HK-2 (cell line): ENCODE results near the gene STAU1.
"Not testable (repeated sequence)": the region's sequence is repeated elsewhere in the genome, so short reads cannot be mapped to it uniquely, and the experiment has no call there.

Experiments used
- DNase-seq: peaks from one replicate; pipeline ENCODE4 v3.0.0-alpha.2; 2018; ENCODE audit not compliant: unreplicated experiment

The STAU1 gene

DNA sequence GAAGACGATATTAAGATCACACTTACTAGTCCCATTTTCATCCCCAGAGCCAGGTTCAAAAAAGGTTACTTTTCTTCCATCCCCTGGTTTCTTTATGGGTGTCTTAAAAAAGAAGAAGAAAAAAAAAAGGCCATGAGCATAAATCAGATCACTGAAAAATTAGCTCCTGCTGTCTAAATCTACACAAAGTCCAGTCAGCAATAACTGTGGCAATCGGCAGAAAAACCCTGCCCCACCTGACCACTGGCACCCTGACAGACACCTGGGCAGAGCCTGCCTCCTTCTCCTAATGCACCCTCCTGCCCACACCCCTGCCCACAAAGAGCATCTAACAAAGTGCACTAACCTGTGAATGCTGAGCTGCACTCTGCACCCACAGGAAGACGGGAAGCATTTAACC, 69.8 kb downstream of the STAU1 start:
- DNase-seq: no peak

DNA sequence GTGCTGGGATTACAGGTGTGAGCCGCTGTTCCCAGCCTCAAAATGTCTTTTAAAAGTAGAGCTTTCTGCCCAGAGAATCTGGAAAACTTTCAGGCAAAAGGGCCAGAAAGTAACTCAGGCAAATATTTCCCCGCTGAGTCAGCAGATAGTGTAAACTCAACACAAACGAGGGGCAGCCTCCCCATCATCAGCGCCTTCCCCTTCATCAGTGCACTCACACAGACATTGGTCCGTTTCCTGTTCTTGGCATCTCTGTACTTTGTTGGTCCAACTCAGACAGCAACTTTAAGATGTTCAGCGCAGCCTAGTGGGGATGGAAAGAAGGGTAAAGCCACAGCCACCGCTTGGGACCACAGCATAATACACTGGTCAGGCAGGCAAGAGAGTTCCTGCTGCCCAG, 72.6 kb downstream of the STAU1 start:
- DNase-seq: no peak

DNA sequence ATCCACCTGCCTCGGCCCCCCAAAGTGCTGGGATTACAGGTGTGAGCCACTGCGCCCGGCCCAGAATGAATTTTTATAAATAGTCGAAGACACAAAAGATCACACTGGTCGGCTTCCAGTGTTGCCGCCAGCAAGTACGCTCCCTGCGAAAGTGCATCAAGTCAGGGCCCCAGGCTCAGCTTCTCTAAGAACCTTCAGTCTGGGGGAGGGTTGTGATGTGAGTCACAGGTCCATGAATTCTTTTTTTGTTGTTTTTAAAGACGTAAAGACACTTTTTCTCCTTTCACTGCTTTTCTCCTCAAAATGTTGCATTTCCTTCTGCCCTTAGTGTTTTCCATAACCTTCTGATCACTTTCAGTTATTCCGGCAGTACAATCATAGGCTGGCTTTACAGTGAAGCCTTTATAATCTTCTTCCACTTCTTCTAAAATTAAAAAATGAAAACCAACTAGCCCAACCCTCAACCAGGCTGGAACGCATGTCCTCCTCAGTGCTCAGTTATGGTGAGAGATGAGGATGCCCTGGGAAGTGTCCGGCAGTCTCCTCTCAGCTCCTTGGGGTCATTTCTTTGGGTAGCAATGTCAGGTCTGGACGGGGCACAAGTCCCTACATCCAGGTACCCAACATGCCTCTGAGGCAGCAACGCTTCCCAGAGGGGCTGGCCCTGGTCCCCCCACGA, 75.4 kb downstream of the STAU1 start:
- no peak for DNase-seq

DNA sequence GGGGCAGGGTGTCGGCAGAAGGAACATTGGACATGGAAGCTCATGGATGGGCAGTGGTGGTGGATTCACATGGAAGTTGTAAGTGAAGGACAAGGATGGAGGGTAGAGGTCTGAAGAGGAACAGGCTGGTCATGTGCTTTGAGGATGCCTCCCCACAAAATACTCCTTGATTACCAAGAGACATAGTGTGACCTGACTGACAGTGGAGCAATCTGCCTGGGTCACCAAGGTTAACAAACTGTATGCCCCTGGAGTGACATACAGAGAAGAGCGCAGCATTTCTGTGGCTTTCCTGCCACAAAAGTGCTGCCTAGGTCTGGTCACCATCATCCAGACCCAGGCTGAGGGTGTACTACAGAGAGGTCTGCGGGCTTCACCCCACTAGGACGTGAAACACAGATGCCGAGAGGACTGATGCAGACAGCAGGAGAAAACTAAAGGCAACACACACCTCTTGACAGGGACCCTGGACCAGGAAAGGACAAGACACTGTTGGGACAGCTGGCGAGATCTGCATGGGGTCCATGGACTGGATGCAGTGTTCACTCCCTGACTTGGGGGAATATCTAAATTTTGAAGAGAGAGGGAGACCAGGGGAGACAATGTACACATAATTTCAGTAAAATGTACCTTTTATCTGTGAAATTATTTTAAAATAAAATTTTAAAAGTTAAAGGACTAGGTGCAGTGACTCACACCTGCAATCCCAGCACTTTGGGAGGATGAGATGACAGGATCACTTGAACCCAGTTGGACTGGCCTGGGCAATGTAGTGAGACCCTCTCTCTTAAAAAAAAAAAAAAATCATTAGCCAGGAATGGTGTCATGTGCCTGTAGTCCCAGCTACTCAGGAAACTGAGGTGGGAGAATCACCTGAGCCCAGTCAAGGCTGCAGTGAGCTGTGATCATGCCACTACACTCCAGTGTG, 77.1 kb downstream of the STAU1 start:
- no peak for DNase-seq

DNA sequence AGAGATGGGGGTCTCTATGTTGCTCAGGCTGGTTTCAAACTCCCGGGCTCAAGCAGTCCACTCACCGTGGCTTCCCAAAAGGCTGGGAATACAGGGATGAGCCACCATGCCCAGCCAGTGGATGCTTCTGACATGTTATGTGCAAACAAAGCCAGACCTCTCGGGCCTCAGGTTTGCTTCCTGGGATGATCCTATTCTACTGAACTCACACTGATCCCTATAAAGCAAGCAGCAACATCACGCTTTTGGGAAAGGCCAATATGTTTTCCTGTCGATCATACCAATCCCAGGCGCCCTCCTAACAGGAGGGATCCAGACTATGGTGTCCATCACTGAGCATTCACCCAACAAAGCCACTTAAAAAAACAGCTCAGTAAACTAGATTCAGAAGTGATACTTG, 81.8 kb downstream of the STAU1 start:
- no peak for DNase-seq

DNA sequence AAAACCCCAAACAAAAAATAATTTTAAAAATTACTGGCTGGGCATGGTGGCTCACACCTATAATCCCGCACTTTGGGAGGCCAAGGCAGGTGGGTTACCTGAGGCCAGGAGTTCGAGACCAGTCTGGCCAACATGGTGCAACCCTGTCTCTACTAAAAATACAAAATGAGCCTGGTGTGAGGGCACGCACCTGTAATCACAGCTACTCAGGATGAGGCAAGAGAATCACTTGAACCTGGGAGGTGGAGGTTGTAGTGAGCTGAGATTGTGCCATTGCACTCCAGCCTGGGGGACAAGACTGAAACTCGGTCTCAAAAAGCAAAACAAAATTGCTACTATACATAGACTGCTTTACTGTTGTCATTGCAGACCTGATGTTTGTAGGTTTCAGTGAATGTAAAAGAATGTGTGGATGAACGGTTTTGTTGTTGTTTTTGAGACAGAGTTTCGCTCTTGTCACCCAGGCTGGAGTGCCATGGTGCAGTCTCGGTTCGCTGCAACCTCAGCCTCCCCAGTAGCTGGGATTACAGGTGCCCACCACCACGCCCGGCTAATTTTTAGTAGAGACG, 83.1 kb downstream of the STAU1 start:
- not testable (repeated sequence) for DNase-seq

DNA sequence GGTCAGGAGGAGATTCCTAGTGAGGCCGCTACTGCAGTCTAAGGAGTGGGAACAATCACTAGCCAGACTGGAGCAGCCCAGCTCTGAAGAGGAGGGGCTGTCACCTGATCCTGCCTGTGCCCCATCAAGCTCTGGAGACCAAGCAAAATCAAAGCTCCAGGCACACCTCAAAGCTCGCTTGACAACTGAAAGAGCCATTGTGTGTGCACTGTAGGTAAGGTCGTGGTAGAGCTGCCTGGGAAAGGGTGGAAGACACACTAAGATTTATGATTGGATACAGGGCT, 83.8 kb downstream of the STAU1 start:
- no peak for DNase-seq

DNA sequence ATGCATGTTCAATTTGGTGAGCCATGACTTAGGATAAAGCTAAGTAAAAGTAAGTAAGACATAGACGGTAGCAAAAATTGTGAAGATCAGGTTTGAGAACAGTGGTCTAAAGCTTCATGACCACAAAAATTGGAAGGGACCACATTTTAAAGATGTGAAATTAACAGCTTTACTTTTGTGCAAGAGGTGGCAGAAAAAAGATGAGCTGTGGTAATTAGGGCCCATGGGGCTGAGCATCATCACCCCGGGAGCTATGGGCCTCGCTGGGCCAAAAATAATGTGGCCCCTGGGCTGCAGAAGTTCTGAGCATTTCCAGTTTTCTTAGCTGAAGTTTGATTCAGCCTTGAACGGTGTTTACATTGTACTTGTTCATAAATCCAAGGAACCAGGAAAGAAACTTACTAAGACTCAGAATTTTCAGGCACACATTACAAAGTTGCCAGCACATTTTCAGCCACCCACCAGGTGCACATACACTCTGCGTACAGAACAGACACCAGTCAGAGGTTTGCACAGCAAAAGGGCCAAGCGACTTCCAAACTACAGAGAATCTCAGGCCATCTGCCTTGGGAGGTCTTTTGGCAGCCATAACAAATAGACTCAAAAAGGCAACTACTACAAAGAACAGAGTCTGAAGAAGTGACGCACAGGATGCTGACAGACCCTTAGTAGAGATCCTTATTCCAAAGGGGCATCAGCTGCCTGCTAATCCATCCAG, 84.3 kb downstream of the STAU1 start:
- no peak for DNase-seq

DNA sequence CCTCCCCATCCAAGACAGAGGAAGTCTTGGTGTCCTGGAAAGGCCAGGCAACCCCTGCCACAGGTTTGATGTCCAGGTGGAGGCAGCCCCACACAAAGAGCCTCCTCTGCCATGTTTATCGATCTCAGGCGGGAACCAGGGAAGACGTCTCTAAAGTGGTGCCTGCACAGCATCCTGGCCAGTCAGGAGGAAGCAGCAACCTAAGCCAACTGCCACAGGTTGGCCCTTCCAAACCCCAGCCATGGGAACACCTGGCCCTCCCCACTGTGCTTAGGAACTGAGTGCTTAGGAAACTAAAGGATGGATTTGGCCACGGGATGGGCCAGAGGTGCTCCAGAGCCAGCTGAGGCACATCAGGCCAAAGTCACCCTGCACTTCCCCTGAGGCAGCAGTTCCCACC, 85.1 kb downstream of the STAU1 start:
- no peak for DNase-seq

DNA sequence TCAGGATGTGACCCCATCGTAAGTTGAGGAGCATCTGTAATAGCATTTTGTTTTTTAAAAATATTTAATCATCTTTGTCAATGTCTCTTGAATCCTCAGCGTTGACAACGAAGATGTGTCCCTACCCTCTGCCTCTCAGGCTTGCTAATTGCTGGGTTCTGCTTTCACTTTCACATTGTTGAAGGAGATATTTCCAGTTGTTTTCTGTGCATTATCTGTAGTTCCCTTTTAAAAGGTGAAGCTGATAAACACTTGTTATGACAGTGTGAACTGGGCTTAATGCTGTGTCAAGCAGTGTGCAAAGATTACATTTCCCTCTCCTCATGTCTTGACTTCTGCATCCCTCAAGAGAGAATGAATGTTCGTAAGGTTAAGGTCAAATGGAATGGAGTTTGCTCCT, 87.2 kb downstream of the STAU1 start:
- no peak for DNase-seq

DNA sequence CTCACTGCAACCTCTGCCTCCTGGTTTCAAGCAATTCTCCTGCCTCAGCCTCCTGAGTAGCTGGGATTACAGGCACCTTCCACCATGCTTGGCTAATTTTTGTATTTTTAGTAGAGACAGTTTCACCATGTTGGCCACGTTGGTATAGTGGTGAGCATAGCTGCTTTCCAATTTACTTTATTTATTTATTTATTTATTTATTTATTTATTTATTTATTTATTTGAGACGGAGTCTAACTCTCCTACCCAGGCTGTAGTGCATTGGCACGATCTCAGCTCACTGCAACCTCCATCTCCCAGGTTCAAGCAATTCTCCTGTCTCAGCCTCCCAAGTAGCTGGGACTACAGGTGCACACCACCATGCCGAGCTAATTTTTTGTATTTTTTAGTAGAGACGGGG, 87.8 kb downstream of the STAU1 start:
- not testable (repeated sequence) for DNase-seq

DNA sequence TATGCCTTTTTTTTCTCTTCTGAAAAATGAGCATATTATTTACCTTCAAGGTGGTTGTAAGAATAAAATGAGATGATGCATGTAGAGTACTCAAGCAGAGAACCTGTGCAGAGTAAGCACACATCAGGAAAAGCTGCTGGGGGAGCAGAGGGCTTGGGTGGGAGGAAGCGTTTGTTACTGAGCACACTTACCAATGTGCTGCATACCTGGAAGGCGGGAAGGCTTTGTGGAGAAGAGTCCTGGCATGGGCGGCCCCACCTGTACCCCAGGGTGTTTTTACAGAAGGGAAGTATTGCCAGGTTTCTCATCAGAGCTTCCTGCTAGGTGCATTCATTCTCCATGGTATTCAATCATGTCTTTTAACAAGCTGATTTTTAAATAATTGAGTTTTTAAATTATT, 89.1 kb downstream of the STAU1 start:
- DNase-seq: no peak

DNA sequence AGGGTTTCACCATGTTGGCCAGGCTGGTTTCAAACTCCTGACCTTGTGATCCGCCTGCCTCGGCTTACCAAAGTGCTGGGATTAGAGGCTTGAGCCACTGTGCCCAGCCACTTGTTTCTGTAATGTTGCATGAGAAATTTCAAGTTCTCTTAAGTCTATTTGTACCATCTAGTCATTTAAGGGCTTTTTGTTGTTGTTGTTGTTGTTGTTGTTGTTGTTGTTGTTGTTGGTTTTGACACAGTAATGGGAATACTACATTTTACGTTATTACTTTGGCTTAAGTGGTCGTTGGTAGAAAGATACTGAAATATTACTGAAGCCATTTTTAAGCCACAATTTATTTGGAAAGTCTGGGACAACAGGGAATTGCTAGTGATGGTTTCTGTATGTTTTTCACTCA, 90.0 kb downstream of the STAU1 start:
- DNase-seq: no peak

DNA sequence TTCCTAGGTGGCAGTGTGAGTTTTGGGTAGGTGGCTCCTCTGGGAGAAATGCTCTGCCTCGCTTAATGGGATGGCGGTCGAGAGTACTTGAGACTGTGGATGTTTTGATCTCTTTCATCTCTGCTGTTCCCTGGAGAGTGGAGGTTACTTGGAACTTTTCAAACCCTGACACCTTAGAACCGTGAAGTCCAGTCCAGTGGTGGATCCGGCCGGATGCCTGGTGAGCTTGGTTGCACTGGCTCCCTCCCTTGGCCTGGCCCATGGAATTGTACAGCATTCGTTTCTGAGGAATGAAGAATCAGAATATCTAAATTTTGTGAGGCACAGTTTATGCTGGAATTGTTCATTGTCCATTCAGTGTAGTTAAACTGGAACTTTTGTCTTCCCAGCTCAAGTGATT, 91.0 kb downstream of the STAU1 start:
- no peak for DNase-seq

DNA sequence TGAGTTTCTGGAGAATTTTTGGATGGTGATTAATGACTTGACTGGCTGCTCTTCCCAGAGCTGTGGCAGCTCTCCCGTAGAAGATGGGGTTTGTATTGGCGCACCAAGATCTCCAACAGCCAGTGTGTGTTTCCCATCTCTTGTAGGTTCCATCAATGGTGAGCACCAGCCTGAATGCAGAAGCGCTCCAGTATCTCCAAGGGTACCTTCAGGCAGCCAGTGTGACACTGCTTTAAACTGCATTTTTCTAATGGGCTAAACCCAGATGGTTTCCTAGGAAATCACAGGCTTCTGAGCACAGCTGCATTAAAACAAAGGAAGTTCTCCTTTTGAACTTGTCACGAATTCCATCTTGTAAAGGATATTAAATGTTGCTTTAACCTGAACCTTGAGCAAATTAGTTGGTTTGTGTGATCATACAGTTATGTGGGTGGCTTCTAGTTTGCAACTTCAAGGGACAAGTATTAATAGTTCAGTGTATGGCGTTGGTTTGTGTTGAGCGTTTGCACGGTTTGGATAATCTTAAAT, 91.9 kb downstream of the STAU1 start:
- no peak for DNase-seq

DNA sequence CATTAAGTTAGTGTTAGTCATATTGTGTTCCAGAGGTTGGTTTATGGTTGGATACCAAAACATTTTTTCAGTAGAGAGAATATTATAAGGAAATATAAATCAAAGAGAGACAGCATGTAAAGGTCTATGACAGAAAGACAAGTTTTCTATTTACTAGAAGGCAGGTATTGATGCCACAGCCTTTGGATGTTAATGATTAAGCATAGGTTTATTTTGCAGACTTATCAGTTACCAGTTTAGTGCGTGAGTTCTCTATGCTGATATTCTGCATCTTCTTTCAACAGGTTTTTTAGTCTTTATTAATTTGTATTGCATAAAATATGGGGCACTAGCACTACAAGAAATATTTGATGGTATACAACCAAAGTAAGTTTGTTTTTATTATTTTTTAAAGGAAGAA, 96.4 kb downstream of the STAU1 start:
- no peak for DNase-seq

DNA sequence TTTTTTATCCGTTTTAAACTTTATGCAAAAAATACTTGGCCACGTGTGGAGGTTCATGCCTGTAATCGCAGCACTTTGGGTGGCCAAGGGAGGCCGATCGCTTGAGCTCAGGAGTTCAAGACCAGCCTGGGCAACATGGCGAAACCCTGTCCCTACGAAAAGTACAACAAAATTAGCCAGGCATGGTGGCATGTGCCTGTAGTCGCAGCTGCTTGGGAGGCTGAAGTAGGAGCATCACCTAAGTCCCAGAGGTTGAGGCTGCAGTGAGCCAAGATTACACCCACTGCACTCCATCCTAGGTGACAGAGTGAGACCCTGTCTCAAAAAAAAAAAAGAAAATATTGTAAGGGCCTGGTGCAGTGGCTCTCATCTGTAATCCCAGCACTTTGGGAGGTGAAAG, 97.0 kb downstream of the STAU1 start:
- no peak for DNase-seq

DNA sequence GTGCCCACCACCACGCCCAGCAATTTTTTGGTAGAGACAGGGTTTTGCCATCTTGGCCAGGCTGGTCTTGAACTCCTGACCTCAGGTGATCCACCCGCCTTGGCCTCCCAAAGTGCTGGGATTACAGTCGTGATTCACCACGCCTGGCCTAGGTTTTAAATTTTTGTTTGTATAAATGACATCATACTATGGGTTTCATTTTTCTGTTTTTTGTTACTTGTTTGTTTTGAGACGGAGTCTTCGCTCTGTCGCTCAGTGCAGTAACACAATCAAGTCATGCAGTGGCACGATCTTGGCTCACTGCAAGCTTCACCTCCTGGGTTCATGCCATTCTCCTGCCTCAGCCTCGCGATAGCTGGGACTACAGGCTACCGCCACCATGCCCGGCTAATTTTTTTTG, 105.8 kb downstream of the STAU1 start:
- DNase-seq: not testable (repeated sequence)

DNA sequence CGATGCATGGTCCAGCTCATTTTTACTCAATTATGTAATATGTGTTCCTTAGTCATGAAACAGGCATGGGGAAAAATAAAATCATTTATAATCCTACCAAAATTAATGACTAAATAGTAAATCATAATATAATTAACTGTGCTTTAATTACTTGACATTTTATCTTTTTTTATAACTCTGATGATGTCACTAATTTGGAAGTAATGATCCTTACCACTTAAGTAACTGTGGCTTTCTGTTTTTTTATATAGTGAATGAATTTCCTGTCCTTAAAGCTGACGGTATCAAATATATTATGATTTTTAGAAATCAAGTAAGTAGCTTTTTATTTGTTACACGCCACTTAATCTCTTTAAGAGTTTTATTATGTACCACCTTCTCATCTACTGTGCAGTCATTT, 109.8 kb downstream of the STAU1 start:
- no peak for DNase-seq

DNA sequence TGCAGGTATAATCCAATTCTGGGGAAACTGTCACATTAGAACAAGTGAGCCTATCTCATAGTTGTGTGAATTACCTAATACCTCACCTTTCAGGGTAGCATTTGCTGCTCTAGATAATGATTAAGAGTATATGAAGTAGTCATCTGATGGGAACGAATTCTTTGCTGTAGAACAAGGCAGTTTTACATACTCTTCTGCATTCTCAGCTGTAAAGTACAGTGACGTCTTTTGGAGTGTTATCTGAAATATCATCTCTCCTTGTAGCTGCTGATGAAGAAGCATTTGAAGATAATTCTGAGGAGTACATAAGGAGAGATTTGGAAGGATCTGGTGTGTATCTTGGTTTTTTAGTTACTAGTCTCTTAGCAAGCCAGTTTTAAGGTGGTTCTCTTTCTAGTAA, 113.6 kb downstream of the STAU1 start:
- DNase-seq: no peak
